Fibroblast of lung (primary cell): Measurements from ENCODE around the gene SPINK6. TPM values are rescaled to one million over a fixed set of nuclear protein-coding genes. Genes with fewer than 3 reads are reported as not detected.

Experiments used
- DNase-seq, 2 donors: peaks; one replicate each; pipeline versions ENCODE4 v3.0.0 to v3.0.0-alpha.2; 2010; ENCODE audit warnings: low read depth in 2 of 2
- H2AFZ ChIP-seq: 2 replicates; pipeline ENCODE4 v1.5.1; 2012; ENCODE audit warnings: low read length, control low read depth, inconsistent platforms
- H3K27ac ChIP-seq: 2 replicates; pipeline ENCODE4 v1.5.1; 2011; ENCODE audit warnings: low read length, control low read depth; ENCODE audit not compliant: insufficient read depth
- H3K27me3 ChIP-seq: 2 replicates; pipeline ENCODE4 v1.5.1; 2011; ENCODE audit warnings: mild to moderate bottlenecking, low read length; ENCODE audit not compliant: control insufficient read depth, insufficient read depth
- H3K36me3 ChIP-seq: 2 replicates; pipeline ENCODE4 v1.5.1; 2011; ENCODE audit warnings: low read length; ENCODE audit not compliant: control insufficient read depth, insufficient read depth
- H3K4me1 ChIP-seq: 2 replicates; pipeline ENCODE4 v1.5.1; 2011; ENCODE audit warnings: low read length; ENCODE audit not compliant: control insufficient read depth, insufficient read depth; ENCODE audit errors: extremely low read depth
- H3K4me2 ChIP-seq: 2 replicates; pipeline ENCODE4 v1.5.1; 2011; ENCODE audit warnings: low read length, control low read depth; ENCODE audit not compliant: insufficient read depth; ENCODE audit errors: extremely low read depth
- H3K4me3 ChIP-seq, 4 experiments: fragments of 200-600 bp in 1 of 4; sonication (generic) in 1 of 4; replicated peaks in 1 of 4; 2 replicates each; pipeline ENCODE4 v1.5.1; 2011 to 2016; ENCODE audit warnings: low read length in 4 of 4, low read depth in 3 of 4, mild to moderate bottlenecking in 3 of 4, control low read depth in 2 of 4, inconsistent platforms in 1 of 4, mixed read lengths in 1 of 4; ENCODE audit not compliant: insufficient read depth in 1 of 4; ENCODE audit errors: control extremely low read depth in 1 of 4
- H3K79me2 ChIP-seq: 2 replicates; pipeline ENCODE4 v1.5.1; 2012; ENCODE audit warnings: mild to moderate bottlenecking, low read length, inconsistent platforms; ENCODE audit not compliant: control insufficient read depth, insufficient read depth
- H3K9ac ChIP-seq: 2 replicates; pipeline ENCODE4 v1.5.1; 2011; ENCODE audit warnings: mild to moderate bottlenecking, low read length, control low read depth; ENCODE audit not compliant: insufficient read depth
- H3K9me3 ChIP-seq: 2 replicates; pipeline ENCODE4 v1.5.1; 2012; ENCODE audit warnings: low read depth, low read length; ENCODE audit not compliant: control insufficient read depth, insufficient read depth
- H4K20me1 ChIP-seq: 2 replicates; pipeline ENCODE4 v1.5.1; 2011; ENCODE audit warnings: low read length; ENCODE audit not compliant: control insufficient read depth, insufficient read depth; ENCODE audit errors: extremely low read depth
- EZH2 ChIP-seq: IDR thresholded peaks from 2 replicates; pipeline ENCODE4 v1.5.1; 2012; ENCODE audit warnings: low read length, control low read depth, mild to moderate bottlenecking; ENCODE audit errors: missing control alignments
- polyA plus RNA-seq, 2 donors: library from polyadenylated mRNA; depleted of rRNA in 1 of 2; stranded (reverse) in 1 of 2; unstranded in 1 of 2; fragments of >200 nt; gene quantifications; 2 replicates each; pipeline ENCODE4 v1.2.1, GENCODE V29; 2011 to 2012; ENCODE audit warnings: missing spikeins in 1 of 2
- total RNA-seq: library from RNA; depleted of rRNA; stranded (reverse); fragments of >200 nt; gene quantifications from 2 replicates; pipeline ENCODE4 v1.2.1, GENCODE V29; 2014
- TF ChIP-seq, protein P1 (sequence below), 2 donors: IDR thresholded peaks in 1 of 2; conservative IDR thresholded peaks in 1 of 2; 1 replicate in 1 of 2; 2 replicates in 1 of 2; pipeline ENCODE4 v1.5.1; 2011 to 2012; ENCODE audit warnings: low read length in 2 of 2, control low read depth in 1 of 2, inconsistent platforms in 1 of 2, low read depth in 1 of 2, mild to moderate bottlenecking in 1 of 2

SPINK6 gene
- total and polyA plus RNA-seq, 2 donors (not counting 1 experiment from before 2014, with no cell fraction given) = not detected

DNA sequence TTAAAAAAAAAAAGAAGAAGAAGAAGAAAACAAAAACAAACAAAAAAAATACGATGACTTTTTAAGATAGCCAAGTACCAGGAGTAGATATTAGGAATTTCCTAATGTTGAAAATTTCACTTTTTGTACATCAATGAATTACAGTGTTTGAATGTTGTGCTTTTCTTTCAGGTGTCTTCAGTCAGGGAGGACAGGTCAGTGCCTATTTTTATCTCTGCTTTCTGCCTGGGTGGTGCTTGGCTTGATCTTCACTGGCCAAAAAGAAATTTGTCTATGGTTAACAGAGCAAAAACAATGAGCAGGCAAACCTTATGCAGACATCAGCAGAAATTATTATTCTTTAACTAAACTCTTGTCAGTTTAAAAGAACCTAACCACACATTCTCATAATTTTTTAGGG is 3.0 kb downstream of the SPINK6 start:
- H2AFZ ChIP-seq = no peak overlapping the region
- H3K4me3 ChIP-seq = no peak overlapping the region
- H3K79me2 ChIP-seq = no peaks in the 10 kb centered on the region
- no peaks in the 10 kb centered on the region for H3K4me1 ChIP-seq
- no peak overlapping the region for H3K27ac ChIP-seq
- H3K4me2 ChIP-seq = no peak overlapping the region
- no peak overlapping the region for H3K9ac ChIP-seq
- no peak for DNase-seq
- H3K9me3 ChIP-seq = no peaks in the 10 kb centered on the region
- TF ChIP-seq EZH2 = no peak
- TF ChIP-seq, protein P1, sequence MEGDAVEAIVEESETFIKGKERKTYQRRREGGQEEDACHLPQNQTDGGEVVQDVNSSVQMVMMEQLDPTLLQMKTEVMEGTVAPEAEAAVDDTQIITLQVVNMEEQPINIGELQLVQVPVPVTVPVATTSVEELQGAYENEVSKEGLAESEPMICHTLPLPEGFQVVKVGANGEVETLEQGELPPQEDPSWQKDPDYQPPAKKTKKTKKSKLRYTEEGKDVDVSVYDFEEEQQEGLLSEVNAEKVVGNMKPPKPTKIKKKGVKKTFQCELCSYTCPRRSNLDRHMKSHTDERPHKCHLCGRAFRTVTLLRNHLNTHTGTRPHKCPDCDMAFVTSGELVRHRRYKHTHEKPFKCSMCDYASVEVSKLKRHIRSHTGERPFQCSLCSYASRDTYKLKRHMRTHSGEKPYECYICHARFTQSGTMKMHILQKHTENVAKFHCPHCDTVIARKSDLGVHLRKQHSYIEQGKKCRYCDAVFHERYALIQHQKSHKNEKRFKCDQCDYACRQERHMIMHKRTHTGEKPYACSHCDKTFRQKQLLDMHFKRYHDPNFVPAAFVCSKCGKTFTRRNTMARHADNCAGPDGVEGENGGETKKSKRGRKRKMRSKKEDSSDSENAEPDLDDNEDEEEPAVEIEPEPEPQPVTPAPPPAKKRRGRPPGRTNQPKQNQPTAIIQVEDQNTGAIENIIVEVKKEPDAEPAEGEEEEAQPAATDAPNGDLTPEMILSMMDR (conservative IDR thresholded peaks at IDR 0.05 in 1 of 2, IDR thresholded peaks at IDR 0.05 in 1 of 2; ENCODE audit: low read depth in 1 of 2, low read length in 2 of 2) = no peak
- no peaks in the 10 kb centered on the region for H3K27me3 ChIP-seq
- no peaks in the 10 kb centered on the region for H3K36me3 ChIP-seq
- no peaks in the 10 kb centered on the region for H4K20me1 ChIP-seq

DNA sequence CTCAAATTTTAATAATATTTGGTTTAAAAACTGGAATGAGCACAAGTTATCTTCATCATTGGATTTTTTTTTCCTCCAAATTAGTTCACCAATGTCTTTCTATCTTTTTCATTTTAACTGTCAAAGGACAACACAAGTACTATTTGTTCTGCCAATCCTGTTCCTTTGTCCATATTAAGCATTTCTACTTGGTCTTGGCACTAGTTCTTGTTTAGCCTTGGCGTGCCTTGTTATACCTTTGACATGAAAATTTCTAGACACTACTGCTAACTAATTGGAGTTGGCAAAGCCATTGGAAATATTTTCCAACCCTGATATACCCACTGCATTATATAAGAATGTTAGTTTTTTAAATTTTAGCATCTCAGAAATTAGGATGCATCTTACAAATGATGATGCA is 3.8 kb downstream of the SPINK6 start:
- H3K9ac ChIP-seq = no peak overlapping the region
- H3K27me3 ChIP-seq = no peaks in the 10 kb centered on the region
- TF ChIP-seq, protein P1 (conservative IDR thresholded peaks at IDR 0.05 in 1 of 2, IDR thresholded peaks at IDR 0.05 in 1 of 2; ENCODE audit: low read depth in 1 of 2, low read length in 2 of 2) = no peak
- TF ChIP-seq EZH2 = no peak
- H4K20me1 ChIP-seq = no peaks in the 10 kb centered on the region
- no peaks in the 10 kb centered on the region for H3K36me3 ChIP-seq
- no peaks in the 10 kb centered on the region for H3K9me3 ChIP-seq
- H3K4me1 ChIP-seq = no peaks in the 10 kb centered on the region
- no peaks in the 10 kb centered on the region for H3K79me2 ChIP-seq
- H2AFZ ChIP-seq = no peak overlapping the region
- DNase-seq = no peak
- no peak overlapping the region for H3K4me2 ChIP-seq
- H3K4me3 ChIP-seq = no peak overlapping the region
- H3K27ac ChIP-seq = no peak overlapping the region

DNA sequence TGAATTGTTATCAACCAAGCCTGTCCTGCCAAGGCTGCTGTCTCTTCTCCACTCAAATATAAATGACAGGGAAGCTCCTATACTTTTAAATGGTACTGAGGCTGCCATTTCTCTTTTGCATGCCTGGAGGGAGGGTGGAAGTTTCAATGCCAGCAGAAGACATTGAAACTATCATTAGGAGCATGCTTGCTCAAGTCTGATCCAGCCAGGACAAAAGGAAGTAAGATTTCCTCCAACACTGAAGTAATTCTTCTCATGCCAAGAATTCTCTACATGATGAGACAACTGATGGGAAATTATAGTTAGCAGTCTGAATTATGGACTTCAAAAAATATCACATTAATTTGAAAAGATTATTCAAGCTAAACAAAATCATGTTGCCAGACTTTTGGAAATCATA is 5.4 kb downstream of the SPINK6 start:
- Histone ChIP-seq H2AFZ (no peak overlapping the region), H3K79me2 (no peaks in the 10 kb centered on the region), H3K27me3 (no peaks in the 10 kb centered on the region), H3K9ac (no peak overlapping the region), H3K27ac (no peak overlapping the region), H4K20me1 (no peaks in the 10 kb centered on the region), H3K9me3 (no peaks in the 10 kb centered on the region), H3K4me2 (no peak overlapping the region), H3K4me1 (no peaks in the 10 kb centered on the region), H3K4me3 (no peak overlapping the region), H3K36me3 (no peaks in the 10 kb centered on the region)
- TF ChIP-seq, protein P1 (conservative IDR thresholded peaks at IDR 0.05 in 1 of 2, IDR thresholded peaks at IDR 0.05 in 1 of 2; ENCODE audit: low read depth in 1 of 2, low read length in 2 of 2) = no peak
- TF ChIP-seq EZH2 = no peak
- no peak for DNase-seq
